ENCODE measurements around the gene JPH2.

The JPH2 gene

DNA sequence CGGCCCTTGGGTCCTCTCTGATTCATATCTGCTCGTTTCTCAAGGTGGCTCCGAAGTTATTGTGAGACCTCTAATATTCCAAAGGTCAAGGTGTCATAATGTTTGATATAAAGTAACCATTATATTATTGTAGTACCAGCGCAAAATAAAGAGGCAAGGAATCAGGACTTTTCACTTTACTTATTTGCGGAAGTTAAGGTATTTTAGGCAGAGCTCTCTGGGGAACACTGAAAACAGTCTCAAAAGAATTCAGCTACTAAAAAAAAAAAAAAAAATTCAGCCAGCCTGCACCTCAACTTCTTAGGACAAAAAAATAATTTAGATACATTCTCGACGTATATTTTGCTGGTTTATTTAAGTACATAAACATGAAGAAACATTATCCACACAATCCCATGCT is 21.2 kb upstream of the JPH2 start:
- no peak for DNase-seq (ENCODE audit: extremely low spot score)
- TF ChIP-seq, protein P1, sequence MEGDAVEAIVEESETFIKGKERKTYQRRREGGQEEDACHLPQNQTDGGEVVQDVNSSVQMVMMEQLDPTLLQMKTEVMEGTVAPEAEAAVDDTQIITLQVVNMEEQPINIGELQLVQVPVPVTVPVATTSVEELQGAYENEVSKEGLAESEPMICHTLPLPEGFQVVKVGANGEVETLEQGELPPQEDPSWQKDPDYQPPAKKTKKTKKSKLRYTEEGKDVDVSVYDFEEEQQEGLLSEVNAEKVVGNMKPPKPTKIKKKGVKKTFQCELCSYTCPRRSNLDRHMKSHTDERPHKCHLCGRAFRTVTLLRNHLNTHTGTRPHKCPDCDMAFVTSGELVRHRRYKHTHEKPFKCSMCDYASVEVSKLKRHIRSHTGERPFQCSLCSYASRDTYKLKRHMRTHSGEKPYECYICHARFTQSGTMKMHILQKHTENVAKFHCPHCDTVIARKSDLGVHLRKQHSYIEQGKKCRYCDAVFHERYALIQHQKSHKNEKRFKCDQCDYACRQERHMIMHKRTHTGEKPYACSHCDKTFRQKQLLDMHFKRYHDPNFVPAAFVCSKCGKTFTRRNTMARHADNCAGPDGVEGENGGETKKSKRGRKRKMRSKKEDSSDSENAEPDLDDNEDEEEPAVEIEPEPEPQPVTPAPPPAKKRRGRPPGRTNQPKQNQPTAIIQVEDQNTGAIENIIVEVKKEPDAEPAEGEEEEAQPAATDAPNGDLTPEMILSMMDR (IDR thresholded peaks at IDR 0.05; ENCODE audit: control extremely low read depth, extremely low read depth, low read depth, missing control alignments) = no peak
- POLR2A ChIA-PET = interaction anchor here (0.6 kb wide), 1 partner anchor 368 kb away, joined by 5 read pairs; no protein-coding TSS in a partner anchor
- CTCF ChIA-PET = interaction anchor here (0.6 to 3.7 kb wide), 5 partner anchors 10 to 103 kb away, joined by 3 to 16 read pairs (median 11); partner anchors contain the start of gene FITM2

DNA sequence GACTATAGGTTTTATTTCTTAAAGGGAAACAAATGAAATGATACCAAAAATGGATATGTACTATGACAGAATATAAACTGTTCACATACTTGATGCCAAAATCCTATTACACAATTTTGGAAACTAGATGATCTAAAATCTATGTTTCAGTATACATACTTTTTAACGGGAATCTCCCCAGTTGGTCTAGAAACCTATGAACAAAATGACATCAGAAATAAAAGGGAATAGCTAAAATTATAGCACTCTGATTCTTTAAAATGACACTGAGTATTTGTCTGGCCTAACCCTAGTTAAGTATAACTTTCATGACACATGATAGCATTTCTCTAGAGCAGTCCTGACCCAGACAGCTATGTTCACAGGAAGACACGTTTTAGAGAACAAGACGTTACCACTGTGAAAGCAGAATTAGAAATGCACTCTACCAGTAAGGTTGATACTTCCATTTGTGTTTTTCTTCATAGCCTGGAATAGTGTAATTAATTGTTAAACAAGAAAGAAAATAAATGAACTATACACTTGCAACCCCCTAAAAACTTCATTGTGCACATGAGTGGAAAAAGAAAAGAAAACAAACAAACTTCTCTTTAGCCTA is 20.2 kb upstream of the JPH2 start:
- TF ChIP-seq, protein P1 (IDR thresholded peaks at IDR 0.05; ENCODE audit: control extremely low read depth, extremely low read depth, low read depth, missing control alignments) = no peak
- DNase-seq (ENCODE audit: extremely low spot score) = no peak
- ChIA-PET POLR2A (no interaction called here), CTCF (interaction anchor here (1.0 to 3.7 kb wide), 4 partner anchors 9 to 104 kb away, joined by 4 to 14 read pairs (median 7); partner anchors contain the start of gene FITM2)

DNA sequence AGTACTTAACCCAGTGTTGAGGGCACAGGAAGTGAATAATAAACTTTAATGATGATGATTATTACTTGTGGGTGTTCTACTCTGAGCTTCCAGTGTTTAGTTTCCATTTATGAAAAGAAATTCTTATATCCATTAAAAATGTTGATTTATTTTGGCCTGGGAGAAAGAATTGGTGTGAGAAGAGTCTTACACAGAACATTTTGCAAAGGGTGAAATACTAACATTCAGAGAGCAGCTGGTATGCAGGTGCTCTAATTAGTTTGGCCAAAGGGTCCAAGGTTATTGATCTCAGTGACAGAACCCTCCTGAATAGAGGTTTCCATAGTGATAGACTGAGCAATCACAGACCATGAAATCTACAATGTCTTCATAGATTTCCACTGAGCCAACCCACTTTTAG is 19.1 kb upstream of the JPH2 start:
- DNase-seq (ENCODE audit: extremely low spot score) = no peak
- TF ChIP-seq, protein P1 (IDR thresholded peaks at IDR 0.05; ENCODE audit: control extremely low read depth, extremely low read depth, low read depth, missing control alignments) = no peak
- ChIA-PET POLR2A (no interaction called here), CTCF (interaction anchor here (1.6 to 3.7 kb wide), 3 partner anchors 8 to 105 kb away, joined by 4 to 14 read pairs (median 6); partner anchors contain the start of gene FITM2)

DNA sequence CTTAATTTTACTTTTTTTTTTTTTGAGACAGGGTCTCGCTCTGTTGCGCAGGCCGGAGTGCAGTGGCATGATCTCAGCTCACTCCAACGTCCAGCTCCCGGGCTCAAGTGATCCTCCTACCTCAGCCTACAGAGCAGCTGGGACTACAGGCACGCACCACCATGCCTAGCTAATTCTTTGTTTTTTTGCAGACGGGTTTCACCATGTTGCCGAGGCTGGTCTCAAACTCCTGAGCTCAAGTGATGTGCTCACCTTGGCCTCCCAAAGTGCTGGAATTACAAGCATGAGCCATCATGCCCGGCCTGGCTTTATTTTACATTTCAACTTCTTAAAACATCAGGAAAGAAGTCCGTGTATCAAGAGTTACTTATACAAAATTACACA is 17.8 kb upstream of the JPH2 start:
- POLR2A ChIA-PET = no interaction called here
- DNase-seq (ENCODE audit: extremely low spot score) = no peak
- CTCF ChIA-PET = interaction anchor here (1.1 kb wide), 1 partner anchor 9 kb away, joined by 4 read pairs; no protein-coding TSS in a partner anchor
- TF ChIP-seq, protein P1 (IDR thresholded peaks at IDR 0.05; ENCODE audit: control extremely low read depth, extremely low read depth, low read depth, missing control alignments) = no peak

DNA sequence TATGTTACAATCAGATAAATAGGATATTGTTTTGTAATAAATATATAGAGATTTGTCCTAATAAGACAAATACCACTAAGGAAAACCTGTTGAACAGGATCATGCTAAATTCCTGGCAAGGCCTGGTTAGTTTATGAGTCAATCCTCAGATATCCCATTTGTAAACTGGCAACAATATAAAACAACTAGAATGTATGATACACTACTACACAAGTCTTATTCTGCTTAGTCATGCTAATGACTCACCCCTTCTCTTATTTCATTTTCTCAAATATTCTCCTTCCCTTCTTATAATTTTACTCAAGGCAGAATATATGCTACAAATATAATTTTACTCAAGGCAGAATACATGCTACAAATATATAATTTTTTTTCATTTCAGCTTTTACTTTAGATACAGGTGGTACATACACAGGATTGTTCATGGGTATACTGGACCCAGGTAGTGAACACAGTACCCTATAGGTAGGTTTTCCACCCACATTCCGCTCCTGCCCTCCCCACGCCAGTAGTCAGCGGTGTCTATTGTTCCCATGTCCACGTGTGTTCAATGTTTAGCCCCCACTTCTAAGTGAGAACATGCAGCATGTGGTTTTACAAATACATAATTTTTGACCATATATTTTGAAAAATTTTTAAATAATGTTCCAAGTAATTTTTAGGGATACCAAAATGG is 17.3 kb upstream of the JPH2 start:
- no peak for DNase-seq (ENCODE audit: extremely low spot score)
- TF ChIP-seq, protein P1 (IDR thresholded peaks at IDR 0.05; ENCODE audit: control extremely low read depth, extremely low read depth, low read depth, missing control alignments) = no peak
- ChIA-PET POLR2A (no interaction called here), CTCF (interaction anchor here (1.1 kb wide), 1 partner anchor 9 kb away, joined by 4 read pairs; no protein-coding TSS in a partner anchor)

DNA sequence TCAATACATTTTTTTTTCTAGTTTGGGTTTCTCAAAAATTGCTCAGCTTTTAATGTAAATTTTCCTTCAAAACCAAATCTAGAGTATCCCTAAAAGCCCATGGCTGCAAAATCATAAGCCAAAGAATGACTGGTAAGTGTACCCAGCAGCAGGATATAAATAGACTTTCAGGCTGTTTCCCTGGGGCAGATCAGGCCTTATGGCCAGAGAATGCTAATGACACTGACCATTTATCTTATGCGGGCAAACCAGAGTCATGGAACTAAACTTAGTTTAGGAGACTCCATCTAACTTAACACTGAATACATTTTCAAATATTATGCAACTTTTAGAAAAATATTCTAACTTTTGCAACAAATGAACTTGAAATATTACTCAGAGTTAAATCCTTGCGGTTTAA is 16.2 kb upstream of the JPH2 start:
- TF ChIP-seq, protein P1 (IDR thresholded peaks at IDR 0.05; ENCODE audit: control extremely low read depth, extremely low read depth, low read depth, missing control alignments) = no peak
- ChIA-PET POLR2A (no interaction called here), CTCF (interaction anchor here (0.9 to 2.2 kb wide), 3 partner anchors 10 to 14 kb away, joined by 4 to 9 read pairs (median 6); no protein-coding TSS in a partner anchor)
- DNase-seq (ENCODE audit: extremely low spot score) = no peak

Measured in GM10248 (cell line).